Loucy (cell line): Measurements from ENCODE around the gene UPK1A.

ENCODE experiments used
- CTCF ChIP-seq: fragments of 200-600 bp; sonication (generic); conservative IDR thresholded peaks from 2 replicates; pipeline ENCODE4 v1.5.1; 2014; ENCODE audit warnings: mild to moderate bottlenecking, antibody characterized with exemption, low read length
- EZH2phosphoT487 ChIP-seq: fragments of 200-600 bp; IDR thresholded peaks from 2 replicates; pipeline ENCODE4 v1.6.1; 2018; ENCODE audit warnings: antibody characterized with exemption, mild to moderate bottlenecking, moderate library complexity, borderline replicate concordance

GRCh38 chr19:35637165-35637564, 29.2 kb upstream of the UPK1A start:
- TF ChIP-seq CTCF (no peak), EZH2phosphoT487 (no peak)
